SK-N-SH (cell line): ENCODE data around the gene ERC2. TPM values are rescaled to one million over a fixed set of nuclear protein-coding genes. Genes with fewer than 3 reads are reported as not detected.

Experiments
- CTCF ChIA-PET: fragments of 300-600, 350-600 bp; formaldehyde crosslinking; extraction: SDS; loops from one replicate; lab custom pipeline; 2021; lab: Yijun Ruan, JAX
- POLR2A ChIA-PET: fragments of 350-600 bp; sonication (Branson Sonifier 250); formaldehyde crosslinking; extraction: SDS; loops from one replicate; lab custom pipeline; 2020; ENCODE audit warnings: antibody characterized with exemption, inconsistent platforms; lab: Yijun Ruan, JAX
- DNase-seq: peaks from one replicate; pipeline ENCODE4 v3.0.0; 2012
- H2AFZ ChIP-seq: fragments of 200-600 bp; sonication (generic); 2 replicates; pipeline ENCODE4 v1.8.1; 2016; ENCODE audit warnings: antibody characterized with exemption, mild to moderate bottlenecking, low read depth
- H3F3A ChIP-seq: fragments of 200-600 bp; sonication (generic); replicated peaks from 2 replicates; pipeline ENCODE3; 2016; ENCODE audit warnings: antibody characterized with exemption, mild to moderate bottlenecking; ENCODE audit not compliant: insufficient read depth
- H3K27ac ChIP-seq, 2 experiments: fragments of 200-500 bp in 1 of 2; fragments of 200-600 bp in 1 of 2; sonication (Bioruptor generic) in 1 of 2; sonication (generic), shearing (Covaris generic) in 1 of 2; 2 replicates each; pipeline versions ENCODE4 v1.5.1 to v1.6.1; 2014 to 2016; ENCODE audit warnings: low read depth in 2 of 2, inconsistent platforms in 1 of 2, low read length in 1 of 2, mild to moderate bottlenecking in 1 of 2, mixed read lengths in 1 of 2
- H3K27me3 ChIP-seq: fragments of 200-600 bp; sonication (generic), shearing (Covaris generic); 2 replicates; pipeline ENCODE4 v1.6.1; 2016; ENCODE audit warnings: mixed run types; ENCODE audit not compliant: insufficient read depth
- H3K36me3 ChIP-seq, 2 experiments: fragments of 200-500 bp in 1 of 2; fragments of 200-600 bp in 1 of 2; sonication (Bioruptor generic) in 1 of 2; sonication (generic) in 1 of 2; replicated peaks in 1 of 2; 2 replicates each; pipeline versions ENCODE3 to v1.5.1; 2014 to 2016; ENCODE audit warnings: low read length in 1 of 2, mild to moderate bottlenecking in 1 of 2; ENCODE audit not compliant: insufficient read depth in 2 of 2, control insufficient read depth in 1 of 2
- H3K4me1 ChIP-seq, 2 experiments: fragments of 200-500 bp in 1 of 2; fragments of 200-600 bp in 1 of 2; sonication (Bioruptor generic) in 1 of 2; sonication (generic), shearing (Covaris generic) in 1 of 2; 2 replicates each; pipeline versions ENCODE4 v1.5.1 to v1.6.1; 2014 to 2016; ENCODE audit warnings: low read depth in 1 of 2, low read length in 1 of 2, mixed run types in 1 of 2; ENCODE audit not compliant: insufficient read depth in 2 of 2, control insufficient read depth in 1 of 2
- H3K4me2 ChIP-seq: fragments of 200-600 bp; sonication (generic), shearing (Covaris generic); 2 replicates; pipeline ENCODE4 v1.6.1; 2017; ENCODE audit warnings: mixed run types
- H3K4me3 ChIP-seq, 2 experiments: fragments of 200-500 bp in 1 of 2; fragments of 200-600 bp in 1 of 2; sonication (Bioruptor generic) in 1 of 2; sonication (generic), shearing (Covaris generic) in 1 of 2; 2 replicates each; pipeline versions ENCODE4 v1.5.1 to v1.8.1; 2014 to 2016; ENCODE audit warnings: low read depth in 2 of 2, inconsistent platforms in 1 of 2, low read length in 1 of 2, mild to moderate bottlenecking in 1 of 2, mixed read lengths in 1 of 2, moderate library complexity in 1 of 2
- H3K79me2 ChIP-seq: fragments of 200-600 bp; sonication (generic); 2 replicates; pipeline ENCODE4 v1.8.1; 2017; ENCODE audit warnings: mild to moderate bottlenecking; ENCODE audit not compliant: insufficient read depth
- H3K9ac ChIP-seq: fragments of 200-600 bp; sonication (generic); 2 replicates; pipeline ENCODE4 v1.6.1; 2017; ENCODE audit warnings: mixed run types
- H3K9me2 ChIP-seq: fragments of 200-600 bp; sonication (generic); 2 replicates; pipeline ENCODE4 v1.6.1; 2017; ENCODE audit warnings: mixed run types
- H3K9me3 ChIP-seq: fragments of 200-600 bp; sonication (generic); 2 replicates; pipeline ENCODE4 v1.6.1; 2017; ENCODE audit warnings: mixed run types, mild to moderate bottlenecking, moderate library complexity
- H4K20me1 ChIP-seq: fragments of 200-600 bp; sonication (generic); 2 replicates; pipeline ENCODE4 v1.6.1; 2017; ENCODE audit warnings: mild to moderate bottlenecking, mixed run types; ENCODE audit not compliant: insufficient read depth
- CHD2 ChIP-seq: fragments of 150-350 bp; IDR thresholded peaks from 2 replicates; pipeline ENCODE4 v1.6.1; 2018; ENCODE audit warnings: low read length; ENCODE audit not compliant: partially characterized antibody
- ELF1 ChIP-seq: IDR thresholded peaks from 2 replicates; pipeline ENCODE4 v1.4.0; 2012
- EP300 ChIP-seq, 2 experiments: IDR thresholded peaks; 2 replicates each; pipeline versions ENCODE4 v1.4.0 to v1.6.1; 2012; ENCODE audit warnings: borderline replicate concordance in 1 of 2, low read depth in 1 of 2, low read length in 1 of 2
- EZH2phosphoT487 ChIP-seq: fragments of 200-600 bp; sonication (generic); IDR thresholded peaks from 2 replicates; pipeline ENCODE4 v1.6.1; 2017; ENCODE audit warnings: low read depth, mixed run types, mild to moderate bottlenecking, antibody characterized with exemption, moderate library complexity, borderline replicate concordance
- GABPA ChIP-seq: IDR thresholded peaks from 2 replicates; pipeline ENCODE4 v1.4.0; 2012; ENCODE audit warnings: low read depth, mild to moderate bottlenecking
- GATA2 ChIP-seq: sonication (generic); formaldehyde crosslinking; IDR thresholded peaks from 2 replicates; pipeline ENCODE4 v1.5.0; 2020; ENCODE audit warnings: mild to moderate bottlenecking, missing genetic modification reagents
- JUND ChIP-seq: IDR thresholded peaks from 2 replicates; pipeline ENCODE4 v1.4.0; 2012
- MXI1 ChIP-seq: IDR thresholded peaks from 2 replicates; pipeline ENCODE4 v1.6.1; 2012; ENCODE audit warnings: mild to moderate bottlenecking, low read depth, low read length, improper control_type of control experiment
- RAD21 ChIP-seq: IDR thresholded peaks from 2 replicates; pipeline ENCODE4 v1.6.1; 2012; ENCODE audit warnings: mild to moderate bottlenecking, low read length
- RCOR1 ChIP-seq: fragments of 150-350 bp; IDR thresholded peaks from 2 replicates; pipeline ENCODE4 v1.6.1; 2017; ENCODE audit warnings: antibody characterized with exemption, low read length
- REST ChIP-seq: IDR thresholded peaks from 2 replicates; pipeline ENCODE4 v1.6.1; 2012; ENCODE audit warnings: mild to moderate bottlenecking, low read depth, low read length, moderate library complexity
- RFX5 ChIP-seq: IDR thresholded peaks from 2 replicates; pipeline ENCODE4 v1.6.1; 2012; ENCODE audit warnings: mild to moderate bottlenecking, improper control_type of control experiment, low read length
- RXRA ChIP-seq: IDR thresholded peaks from 2 replicates; pipeline ENCODE4 v1.4.0; 2012; ENCODE audit warnings: low read depth, mild to moderate bottlenecking, borderline replicate concordance
- SMC3 ChIP-seq: IDR thresholded peaks from 2 replicates; pipeline ENCODE4 v1.6.1; 2012; ENCODE audit warnings: low read depth, low read length, improper control_type of control experiment
- TAF1 ChIP-seq: IDR thresholded peaks from 2 replicates; pipeline ENCODE4 v1.6.1; 2012; ENCODE audit warnings: low read depth, mild to moderate bottlenecking, low read length, moderate library complexity, borderline replicate concordance
- TCF12 ChIP-seq: IDR thresholded peaks from 2 replicates; pipeline ENCODE4 v1.4.0; 2012
- TEAD4 ChIP-seq: IDR thresholded peaks from 2 replicates; pipeline ENCODE4 v1.4.0; 2012; ENCODE audit warnings: mild to moderate bottlenecking, borderline replicate concordance; ENCODE audit not compliant: insufficient read depth
- USF2 ChIP-seq: fragments of 150-350 bp; IDR thresholded peaks from 2 replicates; pipeline ENCODE4 v1.6.1; 2017; ENCODE audit warnings: antibody characterized with exemption, low read length, low read depth, borderline replicate concordance
- ZBTB33 ChIP-seq: IDR thresholded peaks from 2 replicates; pipeline ENCODE4 v1.4.0; 2012; ENCODE audit warnings: low read depth, borderline replicate concordance
- WGBS: methylation state at CpG from one replicate; pipeline ENCODE4 v1.1.6; 2017; ENCODE audit warnings: low lambda C conversion rate; 5-methylcytosine and 5-hydroxymethylcytosine counted together
- polyA plus RNA-seq, 3 experiments: library from polyadenylated mRNA; depleted of rRNA; stranded (reverse); fragments of >200 nt; gene quantifications; 2 replicates each; pipeline ENCODE4 v1.2.3, GENCODE V29; 2012

The ERC2 gene
- polyA plus RNA-seq, 1 of the 3 experiments (the other 2 are of a cell fraction), result 1.6 TPM

- H3K79me2 ChIP-seq, result no peaks in the 10 kb centered on the region
- no peaks in the 10 kb centered on the region for H3K9me3 ChIP-seq
- H4K20me1 ChIP-seq, result no peaks in the 10 kb centered on the region
- H3K27me3 ChIP-seq, result no peaks in the 10 kb centered on the region
- no peak for DNase-seq
- CTCF ChIA-PET, result interaction anchor here (0.8 kb wide), 1 partner anchor 354 kb away, joined by 3 read pairs; no protein-coding TSS in a partner anchor
- H3K27ac ChIP-seq, result no peak overlapping the region
- H3F3A ChIP-seq, result no peaks in the 10 kb centered on the region
- TF ChIP-seq RXRA (no peak), USF2 (no peak), TAF1 (no peak), GATA2 (CRISPR knock-in tag) (no peak), SMC3 (no peak), REST (no peak), ELF1 (no peak), TCF12 (no peak), RAD21 (no peak), EZH2phosphoT487 (no peak), RCOR1 (no peak), GABPA (no peak)
- TF ChIP-seq, all 33 proteins: peak for 0
- no peak overlapping the region for H3K4me2 ChIP-seq
- no peaks in the 10 kb centered on the region for H3K4me1 ChIP-seq
- WGBS, result 16% methylated on average over 2 of the region's 2 CpGs
- no peaks in the 10 kb centered on the region for H3K36me3 ChIP-seq
- H3K4me3 ChIP-seq, result no peak overlapping the region
- POLR2A ChIA-PET, result no interaction called here
- H3K9me2 ChIP-seq, result no peaks in the 10 kb centered on the region
- no peak overlapping the region for H2AFZ ChIP-seq
- no peak overlapping the region for H3K9ac ChIP-seq
Observed at GRCh38 chr3:55964491-55964985, 503.7 kb downstream of the ERC2 start.

- Histone ChIP-seq H3F3A (no peaks in the 10 kb centered on the region), H3K4me1 (no peaks in the 10 kb centered on the region), H3K9me2 (no peaks in the 10 kb centered on the region), H3K4me3 (no peak overlapping the region), H4K20me1 (no peaks in the 10 kb centered on the region), H3K27ac (no peak overlapping the region), H2AFZ (no peak overlapping the region), H3K79me2 (no peaks in the 10 kb centered on the region), H3K9me3 (no peaks in the 10 kb centered on the region), H3K9ac (no peak overlapping the region), H3K36me3 (no peaks in the 10 kb centered on the region), H3K4me2 (no peak overlapping the region), H3K27me3 (no peaks in the 10 kb centered on the region)
- 56% methylated on average over 6 of the region's 6 CpGs for WGBS
- CTCF ChIA-PET, result interaction anchor here (0.6 kb wide), 1 partner anchor 51 kb away, joined by 3 read pairs; no protein-coding TSS in a partner anchor
- POLR2A ChIA-PET, result no interaction called here
- DNase-seq, result no peak
- TF ChIP-seq SMC3 (no peak), ELF1 (no peak), TEAD4 (no peak), MXI1 (no peak), JUND (no peak), USF2 (no peak), ZBTB33 (no peak), EZH2phosphoT487 (no peak), EP300 (IDR thresholded peaks at IDR 0.05; ENCODE audit: borderline replicate concordance in 1 of 2, low read depth in 1 of 2, low read length in 1 of 2) (no peak), RFX5 (no peak), CHD2 (no peak), GABPA (no peak)
Observed at GRCh38 chr3:55963601-55964000, 504.7 kb downstream of the ERC2 start.
